NCI-H128 (cell line): ENCODE data around the gene WDFY2.
"Not testable (repeated sequence)": the region's sequence is repeated elsewhere in the genome, so short reads cannot be mapped to it uniquely, and the experiment has no call there.

ENCODE experiments used
- DNase-seq: peaks from one replicate; lab custom pipeline; 2025; ENCODE audit not compliant: unreplicated experiment; lab: John Stamatoyannopoulos, UW

Gene WDFY2

DNA sequence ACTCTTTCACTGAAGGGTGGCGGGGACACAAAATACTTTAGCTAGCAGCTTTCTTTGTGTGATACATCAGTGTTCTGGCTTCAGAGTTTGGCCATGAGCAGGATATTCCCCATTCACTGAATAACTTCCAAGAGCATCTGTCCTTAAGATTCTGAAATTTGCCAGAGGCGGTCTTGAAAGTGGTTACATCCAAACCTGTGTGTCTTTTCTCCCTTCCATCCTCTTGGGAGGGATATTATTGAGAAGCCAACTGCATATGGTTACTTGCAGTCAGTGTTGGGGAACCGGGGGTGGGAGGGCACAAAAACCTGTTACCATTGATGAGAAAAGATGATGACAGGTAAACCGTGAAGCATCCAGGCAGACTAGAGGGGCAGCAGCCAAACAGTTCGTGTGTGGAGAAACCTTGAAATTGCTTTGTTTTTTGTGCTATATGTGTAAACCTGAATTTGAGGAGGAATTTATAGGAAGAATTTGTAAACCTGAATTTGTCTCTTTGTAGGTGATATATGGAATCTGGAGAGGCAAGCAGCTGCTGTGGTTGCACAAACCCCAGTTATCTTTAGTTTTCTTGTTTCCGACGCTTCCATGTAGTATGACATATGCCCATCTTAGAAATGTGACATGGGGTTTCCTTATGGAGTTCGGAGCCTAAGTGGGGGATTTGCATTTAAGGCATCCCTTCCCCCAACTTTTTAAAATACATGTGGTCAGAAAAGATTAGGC, 104.8 kb downstream of the WDFY2 start:
- DNase-seq: no peak

DNA sequence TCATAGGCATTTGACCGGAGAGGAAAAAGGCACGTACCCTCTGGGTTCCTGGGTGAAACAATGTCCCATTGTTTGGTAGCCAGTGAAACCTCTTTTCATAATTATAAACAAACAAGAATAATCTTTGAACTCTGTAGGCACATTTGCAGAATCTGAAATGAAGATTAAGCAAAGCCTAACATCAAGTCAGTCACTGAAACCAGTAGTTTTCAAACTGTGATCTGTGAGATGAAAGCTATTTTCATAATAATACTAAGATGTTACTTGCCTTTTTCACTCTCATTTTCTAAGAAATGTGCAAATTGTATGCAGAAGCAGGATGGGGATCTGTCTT, 105.4 kb downstream of the WDFY2 start:
- no peak for DNase-seq

DNA sequence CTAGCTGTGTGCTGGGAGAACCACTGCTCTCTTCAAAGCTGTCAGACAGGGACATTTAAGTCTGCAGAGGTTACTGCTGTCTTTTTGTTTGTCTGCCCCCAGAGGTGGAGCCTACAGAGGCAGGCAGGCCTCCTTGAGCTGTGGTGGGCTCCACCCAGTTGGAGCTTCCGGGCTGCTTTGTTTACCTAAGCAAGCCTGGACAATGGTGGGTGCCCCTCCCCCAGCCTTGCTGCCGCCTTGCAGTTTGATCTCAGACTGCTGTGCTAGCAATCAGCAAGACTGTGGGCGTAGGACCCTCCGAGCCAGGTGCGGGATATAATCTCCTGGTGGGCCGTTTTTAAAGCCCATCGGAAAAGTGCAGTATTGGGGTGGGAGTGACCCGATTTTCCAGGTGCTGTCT, 111.4 kb downstream of the WDFY2 start:
- DNase-seq: not testable (repeated sequence)

DNA sequence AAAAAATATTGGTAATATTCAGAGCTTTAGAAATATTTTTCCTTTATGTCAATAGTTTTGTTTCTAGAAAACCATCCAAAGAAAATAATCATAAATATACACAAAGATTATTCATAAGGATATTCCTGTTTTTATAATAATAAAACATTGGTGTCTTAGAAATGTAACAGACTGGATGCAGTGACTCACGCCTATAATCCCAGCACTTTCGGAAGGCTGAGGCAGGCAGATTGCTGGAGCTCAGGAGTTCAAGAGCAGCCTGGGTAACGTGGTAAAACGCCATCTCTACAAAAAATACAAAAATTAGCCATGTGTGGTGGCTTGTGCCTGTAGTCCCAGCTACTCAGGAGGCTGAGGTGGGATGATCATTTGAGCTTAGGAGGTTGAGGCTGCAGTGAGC, 112.9 kb downstream of the WDFY2 start:
- DNase-seq: no peak

DNA sequence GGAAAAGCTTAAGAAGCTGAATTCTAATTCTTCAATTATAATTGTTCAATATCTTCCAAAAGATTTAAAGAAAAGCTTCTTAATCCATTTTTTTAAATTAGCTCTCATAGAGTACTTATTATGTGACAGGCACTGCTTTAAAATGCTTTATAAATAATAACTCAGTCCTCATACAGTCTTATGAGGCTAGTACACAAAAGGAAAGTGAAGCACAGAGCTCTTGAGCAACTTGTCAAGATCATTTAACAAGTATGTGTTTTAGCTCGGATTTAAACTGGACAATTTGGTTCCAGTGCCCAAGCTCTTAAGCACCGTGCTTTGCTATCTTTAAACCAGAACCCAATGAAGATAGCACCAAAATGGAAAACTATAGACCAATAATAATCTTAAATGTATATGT, 113.6 kb downstream of the WDFY2 start:
- DNase-seq: no peak

DNA sequence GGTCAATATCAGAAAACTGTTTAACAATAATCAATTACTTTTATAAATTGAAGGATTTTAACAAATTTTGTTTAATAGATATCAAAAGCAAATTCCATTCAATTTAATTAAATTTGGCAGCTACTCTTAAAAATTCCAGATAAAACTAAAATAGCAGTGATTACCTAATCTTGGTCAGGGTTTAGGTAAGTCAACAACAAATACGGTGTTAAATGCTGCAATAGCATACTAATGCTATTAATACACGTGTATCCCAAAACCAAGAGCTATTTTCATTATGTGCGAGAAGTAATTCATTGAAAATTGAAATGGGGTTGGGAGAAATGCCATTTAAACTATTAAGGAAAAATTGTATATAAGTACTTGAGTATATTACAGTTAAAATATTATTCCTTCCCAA, 114.1 kb downstream of the WDFY2 start:
- no peak for DNase-seq

DNA sequence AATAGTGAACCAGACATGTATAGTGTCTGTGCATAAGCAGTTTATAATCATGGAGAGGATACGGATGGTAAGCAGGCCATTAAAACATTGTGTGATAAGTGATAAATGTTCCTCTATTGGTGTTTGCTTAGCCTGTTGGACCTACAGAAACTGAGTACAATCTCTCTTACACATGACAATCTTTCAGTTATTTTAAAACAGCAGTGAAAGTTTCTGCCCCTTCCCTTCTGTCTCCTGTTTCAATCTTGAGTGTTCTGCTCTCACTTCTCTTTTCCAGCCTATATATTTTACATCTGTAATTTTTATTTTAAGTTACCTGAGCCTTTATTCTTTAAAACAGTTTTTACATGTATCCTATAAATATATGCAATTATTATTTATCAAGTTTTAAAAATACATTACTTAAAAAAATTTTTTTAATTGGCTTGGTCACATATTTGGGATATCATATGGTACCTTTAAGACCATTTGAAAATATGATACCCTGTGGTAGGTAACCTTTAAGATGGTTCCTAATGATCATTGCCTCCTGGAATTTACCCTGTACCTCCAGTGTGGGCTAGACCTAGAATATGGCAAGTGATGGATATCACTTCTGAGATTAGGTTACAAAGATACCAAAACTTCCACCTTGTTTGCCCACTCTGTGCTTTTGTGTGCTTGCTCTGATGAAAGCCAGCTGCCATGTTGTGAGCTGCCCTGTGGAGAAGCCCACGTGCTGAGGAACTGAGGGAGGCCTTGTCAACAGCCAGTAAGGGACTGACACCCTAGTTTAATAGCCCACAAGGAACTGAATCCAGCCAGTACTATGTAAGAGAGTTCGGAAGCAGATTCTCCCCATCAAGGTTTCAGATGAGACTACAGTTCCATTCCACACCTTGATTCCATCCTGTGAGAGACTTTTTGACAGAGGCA, 120.4 kb downstream of the WDFY2 start:
- no peak for DNase-seq

DNA sequence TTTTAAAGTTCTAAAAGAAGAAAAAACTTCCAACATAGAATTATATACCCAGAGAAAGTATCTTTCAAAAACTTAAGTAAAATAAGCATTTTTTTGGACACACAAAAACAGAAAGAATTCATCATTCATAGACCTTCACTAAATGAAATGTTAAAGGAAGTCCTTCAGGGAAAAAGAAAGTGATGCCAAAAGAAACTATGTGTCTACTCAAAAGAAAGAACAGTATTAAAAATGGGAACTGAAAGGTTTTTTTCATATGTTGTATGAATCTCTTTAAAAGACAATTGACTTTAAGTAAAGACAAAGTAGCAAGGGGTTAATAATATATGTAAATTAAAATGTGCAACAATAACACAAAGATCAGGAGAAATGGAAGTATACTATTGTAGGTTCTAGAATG, 123.2 kb downstream of the WDFY2 start:
- no peak for DNase-seq

DNA sequence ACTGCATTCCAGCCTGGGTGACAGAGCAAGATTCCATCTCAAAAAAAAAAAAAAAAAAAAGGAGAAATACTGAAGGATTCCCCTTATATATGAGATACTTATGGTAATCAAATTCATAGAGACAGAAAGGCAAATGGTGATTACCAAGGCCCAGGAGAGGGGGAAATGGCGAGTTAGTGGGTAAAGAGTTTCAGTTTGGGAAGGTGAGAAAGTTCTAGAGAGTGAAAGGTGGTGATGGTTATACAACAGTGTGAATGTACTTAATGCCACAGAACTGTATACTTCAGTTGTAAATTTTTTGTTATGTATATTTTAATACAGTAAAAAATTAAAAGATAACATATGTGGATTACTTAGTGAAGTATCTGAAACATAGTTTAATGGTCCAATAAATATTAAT, 129.5 kb downstream of the WDFY2 start:
- no peak for DNase-seq

DNA sequence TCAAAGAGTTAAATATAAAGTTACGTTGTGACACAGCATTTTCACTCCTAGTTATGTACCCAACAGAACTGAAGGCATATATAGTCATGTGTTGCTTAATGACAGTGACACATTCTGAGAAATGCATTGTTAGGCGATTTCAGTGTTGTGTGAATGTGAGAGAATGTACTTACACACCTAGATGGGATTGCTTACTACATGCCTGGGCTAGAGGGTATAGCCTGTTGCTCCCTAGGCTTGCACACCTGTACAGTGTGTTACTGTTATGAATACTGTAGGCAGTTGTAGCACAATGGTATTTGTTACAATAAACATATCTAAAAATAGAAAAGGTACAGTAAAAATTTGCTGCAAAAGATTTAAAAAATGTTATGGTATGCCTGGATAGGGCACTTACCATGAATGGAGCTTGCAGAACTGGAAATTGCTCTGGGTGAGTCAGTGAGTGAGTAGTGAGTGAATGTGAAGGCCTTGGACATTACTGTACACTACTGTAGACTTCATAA, 130.5 kb downstream of the WDFY2 start:
- DNase-seq: no peak

DNA sequence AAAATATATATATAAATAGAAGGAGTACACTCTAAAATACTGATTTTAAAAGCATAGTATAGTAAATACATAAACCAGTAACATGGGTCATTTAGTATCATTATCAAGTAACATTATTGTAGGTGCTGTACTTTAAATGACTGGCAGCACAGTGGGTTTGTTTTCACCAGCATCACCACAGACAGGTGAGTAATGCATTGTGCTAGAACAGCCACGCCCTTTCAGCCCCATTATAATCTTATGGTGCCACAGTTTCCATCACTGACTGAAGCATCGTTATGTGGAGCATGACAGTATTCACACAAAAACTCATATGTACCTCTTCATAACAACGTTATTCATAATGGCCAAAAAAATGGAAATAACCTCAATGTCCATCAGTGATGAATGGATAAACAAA, 131.4 kb downstream of the WDFY2 start:
- DNase-seq: no peak

DNA sequence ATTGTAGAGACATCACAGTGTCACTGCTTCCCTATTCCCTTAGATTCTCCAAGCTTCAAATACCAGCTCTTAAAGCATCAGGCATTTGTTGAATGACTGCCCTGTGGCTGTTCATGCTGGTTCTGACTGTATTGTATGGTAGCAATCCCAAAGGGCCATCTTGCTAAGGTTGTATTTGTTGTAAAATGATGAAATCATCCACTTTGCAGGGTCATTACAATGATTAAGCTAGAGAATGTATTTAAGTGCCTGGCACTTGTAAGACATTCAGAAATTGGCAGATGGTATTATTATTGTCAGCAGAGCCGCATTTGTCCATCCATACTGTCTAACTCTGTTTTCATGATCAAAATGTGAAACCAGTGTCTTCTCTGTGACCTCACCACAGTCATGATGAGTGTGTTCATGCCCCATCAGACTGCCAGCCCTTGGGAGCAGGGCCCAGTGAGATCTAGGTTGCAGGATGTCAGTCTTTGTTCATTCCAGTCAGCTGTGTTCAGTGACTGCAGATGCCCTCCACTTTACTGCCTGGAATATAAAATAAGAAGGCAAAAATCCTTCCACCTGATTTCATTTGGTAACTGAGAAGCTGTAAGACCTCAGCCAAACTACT, 133.6 kb downstream of the WDFY2 start:
- DNase-seq: no peak

DNA sequence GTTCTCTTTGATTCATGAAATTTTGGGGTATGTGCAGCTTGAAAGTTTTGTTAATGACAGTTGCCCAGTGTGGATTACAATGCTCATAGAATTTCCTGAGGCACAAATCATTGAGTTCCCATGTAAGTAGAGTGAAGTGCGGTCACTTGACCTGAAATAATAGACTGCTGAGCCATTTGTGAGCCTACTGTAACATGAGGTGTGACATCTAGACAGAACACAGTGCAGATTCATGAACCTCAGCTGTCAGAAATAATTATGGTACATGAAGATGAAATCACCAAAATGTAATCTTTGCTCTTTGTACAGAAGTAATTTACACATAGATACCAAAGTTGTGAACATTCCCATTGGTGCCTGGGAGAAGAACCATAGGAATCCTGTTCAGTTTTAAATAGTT, 135.1 kb downstream of the WDFY2 start:
- DNase-seq: no peak

DNA sequence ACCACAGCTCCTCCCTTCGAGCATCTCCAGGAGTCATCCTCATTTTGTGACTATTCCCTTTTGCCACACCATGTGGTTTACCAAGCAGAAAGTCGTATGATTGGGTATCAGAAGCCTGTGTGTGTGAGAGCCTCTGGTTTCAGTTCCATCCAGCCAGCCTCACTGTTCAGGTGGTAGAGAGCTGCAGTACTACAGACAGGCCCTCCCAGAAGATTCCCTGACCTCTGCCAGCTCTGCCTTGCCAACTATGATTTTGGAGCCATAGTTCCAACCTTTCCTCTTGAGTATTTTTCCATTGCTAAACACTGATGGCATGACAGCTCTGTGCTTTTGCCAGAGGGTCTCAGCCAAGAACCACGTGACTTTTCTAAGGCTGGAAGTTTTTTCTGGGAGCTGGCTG, 137.2 kb downstream of the WDFY2 start:
- DNase-seq: no peak

DNA sequence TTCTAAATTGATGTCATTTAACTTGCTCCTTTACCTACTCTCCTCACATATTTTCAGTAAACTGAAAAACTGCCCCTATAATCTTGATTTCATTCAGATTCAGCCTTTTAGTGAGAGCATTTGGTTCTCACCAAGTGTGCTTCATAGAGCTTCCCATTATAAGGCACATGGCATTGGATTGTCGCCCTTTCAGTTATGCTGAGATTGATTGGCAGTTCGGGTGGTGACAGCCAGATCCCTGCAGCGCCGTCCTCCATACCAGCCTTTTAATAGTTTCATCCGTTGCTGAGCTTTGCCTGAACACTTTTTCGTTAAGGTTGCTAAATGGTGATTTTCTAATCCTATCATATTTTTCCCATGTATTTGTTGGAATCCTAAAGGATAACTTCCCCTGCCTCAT, 139.3 kb downstream of the WDFY2 start:
- DNase-seq: no peak

DNA sequence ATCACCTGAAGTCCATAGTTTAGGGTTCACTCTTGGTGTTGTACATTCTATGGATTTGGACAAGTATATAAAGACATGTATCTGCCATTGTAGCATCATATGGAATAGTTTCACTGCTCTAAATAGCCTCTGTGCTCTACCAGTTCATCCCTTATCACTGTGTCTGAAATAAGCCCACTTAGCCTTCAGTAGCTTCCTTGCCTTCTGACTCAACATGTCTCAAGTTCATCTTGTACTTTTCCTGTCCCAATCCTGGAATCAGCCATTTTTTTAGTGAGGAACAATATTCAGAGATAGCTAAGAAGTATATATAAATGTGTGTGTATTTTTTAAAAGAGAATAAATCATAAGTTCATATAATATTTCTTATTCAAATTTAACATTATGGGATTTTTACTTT, 140.5 kb downstream of the WDFY2 start:
- DNase-seq: no peak

DNA sequence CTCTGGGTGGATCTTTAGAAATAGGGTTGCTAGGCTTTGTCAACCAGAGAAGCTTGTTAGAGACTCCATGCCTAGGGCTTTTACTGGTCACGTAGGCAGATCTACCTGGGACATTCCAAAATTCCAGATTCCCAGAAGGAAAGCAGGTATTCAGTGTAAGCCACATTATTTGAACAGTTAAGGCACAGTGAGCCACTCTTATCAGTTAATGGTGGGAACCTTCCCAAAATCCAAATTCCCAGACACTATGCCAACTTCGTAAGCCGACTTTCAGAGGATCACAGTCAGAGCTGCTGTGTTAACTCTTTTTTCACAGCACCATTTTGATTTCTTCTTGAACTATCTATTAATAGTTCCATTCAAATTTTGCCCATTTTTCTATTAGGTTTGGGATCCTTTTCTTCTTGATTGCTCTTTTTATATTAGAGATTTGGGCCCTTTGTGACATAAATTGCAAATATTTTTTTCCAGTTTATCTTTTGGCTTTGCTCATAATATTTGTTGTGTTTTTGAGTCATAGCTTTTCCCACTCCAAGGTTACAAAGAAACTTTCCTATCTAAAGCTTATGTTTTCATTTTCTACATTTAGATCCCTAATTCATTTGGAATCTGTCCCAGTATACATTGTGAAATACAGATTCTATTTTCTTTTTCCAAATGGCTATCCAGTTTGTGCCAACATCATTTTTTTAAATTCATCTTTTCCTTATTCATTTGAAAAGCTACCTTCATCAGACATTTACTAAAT, 142.4 kb downstream of the WDFY2 start:
- DNase-seq: no peak

DNA sequence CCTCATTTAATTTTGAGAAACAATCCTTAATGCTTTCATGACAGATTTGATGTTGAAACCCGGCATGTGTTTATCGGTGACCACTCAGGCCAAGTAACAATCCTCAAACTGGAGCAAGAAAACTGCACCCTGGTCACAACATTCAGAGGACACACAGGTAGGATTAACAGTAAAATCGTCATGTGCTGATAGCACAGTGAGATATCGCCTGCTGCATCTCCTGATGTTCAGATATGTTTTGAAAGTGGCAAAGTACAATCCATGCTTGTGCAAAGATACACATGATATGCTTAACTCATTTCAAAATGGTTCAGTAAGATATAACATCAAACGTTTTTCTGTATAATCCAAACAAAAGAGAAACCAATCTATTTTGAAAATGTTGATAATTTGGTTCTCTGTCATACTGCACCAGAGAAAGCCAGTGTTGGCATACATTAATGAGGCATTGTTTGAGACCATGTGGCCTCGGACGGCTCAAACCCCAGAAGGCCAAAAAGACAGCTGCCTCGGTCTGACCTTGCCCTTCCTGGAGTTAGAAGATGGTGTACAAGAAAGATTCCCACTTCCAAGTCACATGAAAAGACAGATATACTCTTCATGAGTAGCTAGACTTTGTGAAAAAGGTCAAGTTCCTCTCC, 143.5 kb downstream of the WDFY2 start:
- DNase-seq: no peak

DNA sequence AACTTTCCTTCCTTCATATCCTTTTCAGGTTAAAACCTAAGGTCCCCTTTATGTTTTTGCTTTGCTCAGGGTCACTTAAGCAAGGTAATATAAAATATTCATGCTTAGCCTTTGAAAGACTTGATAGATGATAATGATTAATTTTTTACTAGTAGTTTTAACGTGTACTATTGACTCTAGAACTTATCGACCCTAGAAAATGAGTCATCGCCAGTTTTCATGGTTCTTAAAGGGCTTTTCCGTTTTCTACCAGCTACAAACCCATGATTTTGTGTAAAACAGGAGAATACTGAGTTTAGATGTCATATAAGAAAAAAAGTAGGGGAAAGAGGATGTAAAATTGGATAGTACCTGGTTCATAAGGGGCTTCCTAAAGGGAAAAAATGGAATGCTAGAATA, 144.0 kb downstream of the WDFY2 start:
- DNase-seq: no peak

DNA sequence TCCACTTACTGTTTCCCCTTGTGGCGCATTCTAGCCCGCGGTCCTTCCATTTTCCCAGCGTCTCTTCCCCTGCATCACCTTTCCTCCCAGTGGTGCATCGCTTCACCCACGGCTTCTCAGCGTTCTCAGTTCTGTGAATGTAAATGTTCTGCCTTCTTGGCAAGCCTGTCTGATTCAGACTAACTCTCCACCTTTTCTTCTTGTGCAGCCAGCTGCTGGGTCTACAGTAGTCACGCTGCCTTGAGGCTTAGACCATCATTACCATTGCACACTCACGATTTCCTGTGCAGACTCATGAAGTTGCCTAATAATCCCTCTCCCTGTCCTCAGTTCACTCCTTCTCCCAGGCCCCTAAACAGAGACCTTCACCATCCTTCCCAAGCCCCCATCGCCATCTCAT, 144.7 kb downstream of the WDFY2 start:
- no peak for DNase-seq
